H1 (cell line): ENCODE data around the gene NAA50. TPM values are rescaled to one million over a fixed set of nuclear protein-coding genes. Genes with fewer than 3 reads are reported as not detected.

Source experiments
- ATF2 ChIP-seq: IDR thresholded peaks from 2 replicates; pipeline ENCODE4 v1.6.1; 2012; ENCODE audit warnings: low read length, inconsistent platforms
- E2F6 ChIP-seq: IDR thresholded peaks from 2 replicates; pipeline ENCODE4 v1.6.1; 2012; ENCODE audit warnings: inconsistent platforms
- NANOG ChIP-seq: IDR thresholded peaks from 2 replicates; pipeline ENCODE4 v1.6.1; 2011; ENCODE audit warnings: low read length, low read depth, mild to moderate bottlenecking, inconsistent platforms; ENCODE audit not compliant: insufficient read depth, poor library complexity, severe bottlenecking
- polyA plus RNA-seq, 7 experiments: library from polyadenylated mRNA; depleted of rRNA in 3 of 7; stranded (reverse) in 5 of 7; unstranded in 2 of 7; fragments of >200 nt in 5 of 7; fragments of 200-250 nt in 2 of 7; gene quantifications; 1 replicate in 5 of 7; 2 replicates in 1 of 7; 4 replicates in 1 of 7; pipeline versions ENCODE4 v1.2.1 to v1.2.3, GENCODE V29; 2011 to 2013; ENCODE audit warnings: missing spikeins in 2 of 7, mixed read lengths in 2 of 7
- total RNA-seq: library from RNA; stranded (reverse); fragmentation: NEBNext Ultra II Directional; extraction: Animal tissue kit (Norgen Biotek cat#: 25700); gene quantifications from 2 replicates; pipeline ENCODE4 v1.2.1, GENCODE V29; 2021

NAA50 gene
- total and polyA plus RNA-seq, 2 of the 8 experiments (the other 6 are each of a cell fraction or from before 2014, with no cell fraction given), result 46.6 to 231 TPM

GRCh38 chr3:113771993-113772392 is 25.9 kb upstream of the NAA50 start (continued):
- TF ChIP-seq ATF2, result no peak
- TF ChIP-seq NANOG, result no peak
- no peak for TF ChIP-seq E2F6
